ENCODE data around the gene SLC38A10. TPM values are rescaled to one million over a fixed set of nuclear protein-coding genes. Genes with fewer than 3 reads are reported as not detected.

Gene SLC38A10
- total and polyA plus RNA-seq, 4 donors = 22.3 to 118 (median 70.8) TPM

- ATAC-seq (ENCODE audit: low FRiP score) (no peak), DNase-seq (no peak)
- Histone ChIP-seq H3K36me3 (ENCODE audit: control insufficient read depth in 1 of 2, insufficient read depth in 2 of 2, low read length in 1 of 2) (no peaks in the 10 kb centered on the region), H3K27me3 (ENCODE audit: control insufficient read depth in 1 of 2, insufficient read depth in 2 of 2, low read length in 1 of 2) (no peaks in the 10 kb centered on the region), H3K27ac (ENCODE audit: low read depth in 1 of 2, low read length in 2 of 2) (no peak overlapping the region), H3K4me3 (ENCODE audit: low read length in 2 of 2) (no peak overlapping the region), H3K4me1 (ENCODE audit: control insufficient read depth in 1 of 2, insufficient read depth in 2 of 2, low read length in 2 of 2) (no peaks in the 10 kb centered on the region), H3K9me3 (ENCODE audit: control insufficient read depth, low read length) (no peaks in the 10 kb centered on the region)
- intact Hi-C loops (cut with DNase I) = loop anchor here in 1 of 2 donors (2.0 kb wide), 1 partner anchor 15 kb away; the partner anchor contains the start of genes NDUFAF8 and TEPSIN
- WGBS, 2 donors = 11 to 13% methylated on average over 11 of the region's 11 CpGs
Measured at GRCh38 chr17:81223762-81224130, 71.4 kb downstream of the SLC38A10 start.

GRCh38 chr17:81222906-81223761 is 72.0 kb downstream of the SLC38A10 start, which contains the start of gene CEP131:
Gene CEP131 (minus strand): TSS chr17:81222965. CDS start chr17:81220056, 2,909 bp downstream.
- H3K36me3 ChIP-seq (ENCODE audit: control insufficient read depth in 1 of 2, insufficient read depth in 2 of 2, low read length in 1 of 2) = no peaks in the 10 kb centered on the region
- intact Hi-C loops (cut with DNase I) = loop anchor here in 1 of 2 donors (2.0 kb wide), 1 partner anchor 16 kb away; the partner anchor contains the start of genes NDUFAF8 and TEPSIN
- ATAC-seq (ENCODE audit: low FRiP score) (peak; percentile 99), DNase-seq (peak; percentile 100)
- H3K4me1 ChIP-seq (ENCODE audit: control insufficient read depth in 1 of 2, insufficient read depth in 2 of 2, low read length in 2 of 2) = no peaks in the 10 kb centered on the region
- no peaks in the 10 kb centered on the region for H3K27me3 ChIP-seq (ENCODE audit: control insufficient read depth in 1 of 2, insufficient read depth in 2 of 2, low read length in 1 of 2)
- no peak within 1 kb of the TSS for H3K27ac ChIP-seq (ENCODE audit: low read depth in 1 of 2, low read length in 2 of 2)
- H3K9me3 ChIP-seq (ENCODE audit: control insufficient read depth, low read length) = no peaks in the 10 kb centered on the region
- peak within 1 kb of the TSS; percentile 19 to 59 for H3K4me3 ChIP-seq (ENCODE audit: low read length in 2 of 2)
- WGBS, 2 donors = 0 to 1% methylated on average over 57 to 79 of the region's 79 CpGs

- no peak for ATAC-seq (ENCODE audit: low FRiP score)
- 1% methylated on average over 28 to 30 of the region's 30 CpGs for WGBS, 2 donors
- no peak overlapping the region for H3K27ac ChIP-seq (ENCODE audit: low read depth in 1 of 2, low read length in 2 of 2)
- no peaks in the 10 kb centered on the region for H3K4me1 ChIP-seq (ENCODE audit: control insufficient read depth in 1 of 2, insufficient read depth in 2 of 2, low read length in 2 of 2)
- H3K36me3 ChIP-seq (ENCODE audit: control insufficient read depth in 1 of 2, insufficient read depth in 2 of 2, low read length in 1 of 2) = no peaks in the 10 kb centered on the region
- H3K4me3 ChIP-seq (ENCODE audit: low read length in 2 of 2) = peak overlapping the region; percentile 19 to 59
- no peaks in the 10 kb centered on the region for H3K27me3 ChIP-seq (ENCODE audit: control insufficient read depth in 1 of 2, insufficient read depth in 2 of 2, low read length in 1 of 2)
- no peaks in the 10 kb centered on the region for H3K9me3 ChIP-seq (ENCODE audit: control insufficient read depth, low read length)
- DNase-seq = no peak
- intact Hi-C loops (cut with DNase I) = loop anchor here in 1 of 2 donors (2.0 kb wide), 1 partner anchor 16 kb away; the partner anchor contains the start of genes NDUFAF8 and TEPSIN
Measured at GRCh38 chr17:81222620-81222905, 72.5 kb downstream of the SLC38A10 start.

- WGBS, 2 donors = 19 to 24% methylated on average over 19 to 24 of the region's 24 CpGs
- H3K36me3 ChIP-seq (ENCODE audit: control insufficient read depth in 1 of 2, insufficient read depth in 2 of 2, low read length in 1 of 2) = no peaks in the 10 kb centered on the region
- H3K27ac ChIP-seq (ENCODE audit: low read depth in 1 of 2, low read length in 2 of 2) = no peak overlapping the region
- ATAC-seq (ENCODE audit: low FRiP score) (no peak), DNase-seq (no peak)
- no peaks in the 10 kb centered on the region for H3K9me3 ChIP-seq (ENCODE audit: control insufficient read depth, low read length)
- H3K4me3 ChIP-seq (ENCODE audit: low read length in 2 of 2) = peak overlapping the region; percentile 19 to 59
- no peaks in the 10 kb centered on the region for H3K4me1 ChIP-seq (ENCODE audit: control insufficient read depth in 1 of 2, insufficient read depth in 2 of 2, low read length in 2 of 2)
- H3K27me3 ChIP-seq (ENCODE audit: control insufficient read depth in 1 of 2, insufficient read depth in 2 of 2, low read length in 1 of 2) = no peaks in the 10 kb centered on the region
- intact Hi-C loops (cut with DNase I) = loop anchor here in 1 of 2 donors (2.0 kb wide), 1 partner anchor 17 kb away; the partner anchor contains the start of genes NDUFAF8 and TEPSIN
Measured at GRCh38 chr17:81221842-81222619, 73.1 kb downstream of the SLC38A10 start.

GRCh38 chr17:81221371-81221841 is 73.7 kb downstream of the SLC38A10 start:
- intact Hi-C loops (cut with DNase I) = no loop called here
- H3K4me3 ChIP-seq (ENCODE audit: low read length in 2 of 2) = no peak overlapping the region
- 69 to 73% methylated on average over 11 of the region's 11 CpGs for WGBS, 2 donors

GRCh38 chr17:81219476-81220180 is 75.5 kb downstream of the SLC38A10 start:
- H3K4me3 ChIP-seq (ENCODE audit: low read length in 2 of 2) = no peak overlapping the region
- H3K9me3 ChIP-seq (ENCODE audit: control insufficient read depth, low read length) = no peaks in the 10 kb centered on the region
- H3K4me1 ChIP-seq (ENCODE audit: control insufficient read depth in 1 of 2, insufficient read depth in 2 of 2, low read length in 2 of 2) = no peaks in the 10 kb centered on the region
- ATAC-seq (ENCODE audit: low FRiP score) (no peak), DNase-seq (no peak)
- WGBS, 2 donors = 95 to 96% methylated on average over 24 of the region's 24 CpGs
- intact Hi-C loops (cut with DNase I) = no loop called here
- H3K27ac ChIP-seq (ENCODE audit: low read depth in 1 of 2, low read length in 2 of 2) = no peak overlapping the region
- no peaks in the 10 kb centered on the region for H3K36me3 ChIP-seq (ENCODE audit: control insufficient read depth in 1 of 2, insufficient read depth in 2 of 2, low read length in 1 of 2)
- no peaks in the 10 kb centered on the region for H3K27me3 ChIP-seq (ENCODE audit: control insufficient read depth in 1 of 2, insufficient read depth in 2 of 2, low read length in 1 of 2)

More at GRCh38 chr17:81221371-81221841, 73.7 kb downstream of the SLC38A10 start:
- H3K27ac ChIP-seq (ENCODE audit: low read depth in 1 of 2, low read length in 2 of 2) = no peak overlapping the region
- no peaks in the 10 kb centered on the region for H3K4me1 ChIP-seq (ENCODE audit: control insufficient read depth in 1 of 2, insufficient read depth in 2 of 2, low read length in 2 of 2)
- H3K36me3 ChIP-seq (ENCODE audit: control insufficient read depth in 1 of 2, insufficient read depth in 2 of 2, low read length in 1 of 2) = no peaks in the 10 kb centered on the region
- DNase-seq (no peak), ATAC-seq (ENCODE audit: low FRiP score) (no peak)
- H3K27me3 ChIP-seq (ENCODE audit: control insufficient read depth in 1 of 2, insufficient read depth in 2 of 2, low read length in 1 of 2) = no peaks in the 10 kb centered on the region
- no peaks in the 10 kb centered on the region for H3K9me3 ChIP-seq (ENCODE audit: control insufficient read depth, low read length)

GRCh38 chr17:81218991-81219390 is 76.1 kb downstream of the SLC38A10 start:
- 95 to 96% methylated on average over 11 of the region's 11 CpGs for WGBS, 2 donors

GRCh38 chr17:81218459-81218858 is 76.6 kb downstream of the SLC38A10 start:
- Histone ChIP-seq H3K27ac (ENCODE audit: low read depth in 1 of 2, low read length in 2 of 2) (no peak overlapping the region), H3K4me1 (ENCODE audit: control insufficient read depth in 1 of 2, insufficient read depth in 2 of 2, low read length in 2 of 2) (no peaks in the 10 kb centered on the region), H3K9me3 (ENCODE audit: control insufficient read depth, low read length) (no peaks in the 10 kb centered on the region), H3K27me3 (ENCODE audit: control insufficient read depth in 1 of 2, insufficient read depth in 2 of 2, low read length in 1 of 2) (no peaks in the 10 kb centered on the region), H3K36me3 (ENCODE audit: control insufficient read depth in 1 of 2, insufficient read depth in 2 of 2, low read length in 1 of 2) (no peaks in the 10 kb centered on the region), H3K4me3 (ENCODE audit: low read length in 2 of 2) (no peak overlapping the region)
- DNase-seq = no peak
- intact Hi-C loops (cut with DNase I) = no loop called here
- WGBS, 2 donors = 91 to 93% methylated on average over 13 of the region's 13 CpGs
- ATAC-seq (ENCODE audit: low FRiP score) = no peak

More at GRCh38 chr17:81218991-81219390, 76.1 kb downstream of the SLC38A10 start:
- DNase-seq (no peak), ATAC-seq (ENCODE audit: low FRiP score) (no peak)
- Histone ChIP-seq H3K9me3 (ENCODE audit: control insufficient read depth, low read length) (no peaks in the 10 kb centered on the region), H3K4me1 (ENCODE audit: control insufficient read depth in 1 of 2, insufficient read depth in 2 of 2, low read length in 2 of 2) (no peaks in the 10 kb centered on the region), H3K36me3 (ENCODE audit: control insufficient read depth in 1 of 2, insufficient read depth in 2 of 2, low read length in 1 of 2) (no peaks in the 10 kb centered on the region), H3K27me3 (ENCODE audit: control insufficient read depth in 1 of 2, insufficient read depth in 2 of 2, low read length in 1 of 2) (no peaks in the 10 kb centered on the region), H3K4me3 (ENCODE audit: low read length in 2 of 2) (no peak overlapping the region), H3K27ac (ENCODE audit: low read depth in 1 of 2, low read length in 2 of 2) (no peak overlapping the region)
- intact Hi-C loops (cut with DNase I) = no loop called here
